CD4-positive, alpha-beta memory T cell (primary cell): ENCODE results near the gene ABCA2. TPM values are rescaled to one million over a fixed set of nuclear protein-coding genes. Genes with fewer than 3 reads are reported as not detected.

Source experiments
- CTCF ChIA-PET: fragments of 350-600 bp; sonication (Branson Sonifier 250); formaldehyde crosslinking; loops from one replicate; lab custom pipeline; 2021; ENCODE audit warnings: inconsistent platforms; ENCODE audit not compliant: partially characterized antibody; lab: Charles Lee
- POLR2A ChIA-PET: fragments of 350-600 bp; sonication (Branson Sonifier 250); formaldehyde crosslinking; loops from one replicate; lab custom pipeline; 2021; ENCODE audit not compliant: partially characterized antibody; lab: Charles Lee
- DNase-seq, 5 donors: peaks; one replicate each; pipeline versions ENCODE4 v3.0.0 to v3.0.0-alpha.2; 2020 to 2022; ENCODE audit warnings: mixed read lengths in 1 of 5
- H3K27ac ChIP-seq: one replicate; pipeline ENCODE4 v1.7.0; 2013; ENCODE audit warnings: low read depth, low read length
- H3K27me3 ChIP-seq: 2 replicates; pipeline ENCODE4 v1.7.0; 2013; ENCODE audit warnings: mild to moderate bottlenecking, low read length, moderate library complexity; ENCODE audit not compliant: insufficient read depth
- H3K36me3 ChIP-seq: 2 replicates; pipeline ENCODE4 v1.7.0; 2013; ENCODE audit warnings: mild to moderate bottlenecking, low read length, moderate library complexity; ENCODE audit not compliant: insufficient read depth
- H3K4me1 ChIP-seq: 2 replicates; pipeline ENCODE4 v1.7.0; 2013; ENCODE audit warnings: mild to moderate bottlenecking, low read length, moderate library complexity; ENCODE audit not compliant: insufficient read depth
- H3K4me3 ChIP-seq, 2 donors: one replicate each; pipeline ENCODE4 v1.7.0; 2013; ENCODE audit warnings: low read length in 2 of 2, mild to moderate bottlenecking in 1 of 2
- H3K9me3 ChIP-seq, 2 donors: one replicate each; pipeline ENCODE4 v1.7.0; 2013; ENCODE audit warnings: low read length in 2 of 2, control low read depth in 1 of 2; ENCODE audit not compliant: control insufficient read depth in 1 of 2
- H3K27ac Mint-ChIP-seq, 7 donors: one replicate each; pipeline ENCODE4 v1.8.0; 2020 to 2021; ENCODE audit warnings: mixed read lengths in 7 of 7, mild to moderate bottlenecking in 6 of 7, inconsistent platforms in 3 of 7, moderate library complexity in 3 of 7
- H3K27me3 Mint-ChIP-seq, 2 donors: one replicate each; pipeline ENCODE4 v1.8.0; 2020 to 2021; ENCODE audit warnings: mixed read lengths in 2 of 2
- H3K36me3 Mint-ChIP-seq, 2 donors: one replicate each; pipeline ENCODE4 v1.8.0; 2020 to 2021; ENCODE audit warnings: mixed read lengths in 2 of 2, inconsistent platforms in 1 of 2, mild to moderate bottlenecking in 1 of 2
- H3K4me1 Mint-ChIP-seq, 4 donors: one replicate each; pipeline ENCODE4 v1.8.0; 2020 to 2021; ENCODE audit warnings: mixed read lengths in 4 of 4, mild to moderate bottlenecking in 1 of 4
- H3K4me3 Mint-ChIP-seq, 8 donors: one replicate each; pipeline ENCODE4 v1.8.0; 2020 to 2021; ENCODE audit warnings: mixed read lengths in 8 of 8, mild to moderate bottlenecking in 7 of 8, moderate library complexity in 6 of 8, inconsistent platforms in 3 of 8
- H3K9me3 Mint-ChIP-seq, 8 donors: one replicate each; pipeline ENCODE4 v1.8.0; 2020 to 2021; ENCODE audit warnings: mixed read lengths in 8 of 8, mild to moderate bottlenecking in 5 of 8, inconsistent platforms in 3 of 8, moderate library complexity in 1 of 8
- intact Hi-C: fragments of 100-400 bp; cut with micrococcal nuclease; formaldehyde crosslinking; loops from one replicate; pipeline ENCODE4 v1.15.1; 2023
- polyA plus RNA-seq, 2 donors: library from polyadenylated mRNA; unstranded; fragments of 300-500 nt; fragmentation: Illumina TruSeq; gene quantifications; one replicate each; pipeline ENCODE4 v1.2.3, GENCODE V29; 2021
- total RNA-seq, 2 experiments: library from RNA; stranded (reverse); gene quantifications; one replicate each; pipeline ENCODE4 v1.2.3, GENCODE V29; 2021

ABCA2 gene
- total and polyA plus RNA-seq, 4 experiments from 2014 or later = 2.6 to 68.6 (median 37.3) TPM

- peaks cover 14 to 49% (median 18%) of the 10 kb centered on the region in 4 donors for H3K4me1 Mint-ChIP-seq
- H3K4me1 ChIP-seq = peaks cover 52% of the 10 kb centered on the region
Observed at GRCh38 chr9:136958898-136959850, 68.9 kb downstream of the ABCA2 start.

GRCh38 chr9:136958473-136958872, 69.6 kb downstream of the ABCA2 start:
- CTCF ChIA-PET = interaction anchor here (2.5 kb wide), 1 partner anchor 71 kb away, joined by 9 read pairs; the partner anchor contains the start of gene ABCA2
- POLR2A ChIA-PET = interaction anchor here (1.2 to 9.2 kb wide), 5 partner anchors 13 to 38 kb away, joined by 4 to 75 read pairs (median 17); partner anchors contain the start of genes C8G, CLIC3, FBXW5 and PAXX
- Mint-ChIP-seq H3K4me1 (peaks cover 14 to 48% (median 18%) of the 10 kb centered on the region in 4 donors), H3K27ac (peak overlapping the region in 1 of 7 donors; percentile 76), H3K27me3 (no peaks in the 10 kb centered on the region), H3K36me3 (peaks cover 0 to 9% of the 10 kb centered on the region in 2 donors), H3K4me3 (no peak overlapping the region), H3K9me3 (peaks cover 0 to 6% (median 0%) of the 10 kb centered on the region in 8 donors)
- Histone ChIP-seq H3K36me3 (no peaks in the 10 kb centered on the region), H3K4me1 (peaks cover 45% of the 10 kb centered on the region), H3K27me3 (no peaks in the 10 kb centered on the region), H3K27ac (no peak overlapping the region), H3K4me3 (no peak overlapping the region), H3K9me3 (no peaks in the 10 kb centered on the region)
- intact Hi-C loops = no loop called here
- no peak for DNase-seq

More at GRCh38 chr9:136958898-136959850, 68.9 kb downstream of the ABCA2 start:
- Histone ChIP-seq H3K36me3 (no peaks in the 10 kb centered on the region), H3K27ac (peak overlapping the region; percentile 24), H3K4me3 (no peak overlapping the region), H3K9me3 (no peaks in the 10 kb centered on the region), H3K27me3 (no peaks in the 10 kb centered on the region)
- Mint-ChIP-seq H3K27ac (peak overlapping the region in 4 of 7 donors; percentile 29 to 76 (median 49)), H3K4me3 (peak overlapping the region in 2 of 8 donors; percentile 24 to 78), H3K9me3 (peaks cover 0 to 6% (median 0%) of the 10 kb centered on the region in 8 donors), H3K36me3 (peaks cover 0 to 9% of the 10 kb centered on the region in 2 donors), H3K27me3 (no peaks in the 10 kb centered on the region)
- ChIA-PET POLR2A (interaction anchor here (0.6 to 9.2 kb wide), 15 partner anchors 8 to 159 kb away, joined by 3 to 75 read pairs (median 6); partner anchors contain the start of genes C8G, CLIC3, FBXW5 and LCN12), CTCF (interaction anchor here (1.6 to 2.5 kb wide), 2 partner anchors 16 to 70 kb away, joined by 8 to 9 read pairs; partner anchors contain the start of gene ABCA2)
- intact Hi-C loops = no loop called here
- DNase-seq = no peak

GRCh38 chr9:136957901-136958300, 70.1 kb downstream of the ABCA2 start:
- no peak overlapping the region for H3K27ac ChIP-seq
- Mint-ChIP-seq H3K9me3 (peaks cover 0 to 6% (median 0%) of the 10 kb centered on the region in 8 donors), H3K4me1 (peaks cover 11 to 43% (median 14%) of the 10 kb centered on the region in 4 donors), H3K4me3 (peak overlapping the region in 1 of 8 donors; percentile 44), H3K36me3 (peaks cover 0 to 9% of the 10 kb centered on the region in 2 donors), H3K27me3 (no peaks in the 10 kb centered on the region), H3K27ac (peak overlapping the region in 1 of 7 donors; percentile 66)
- H3K9me3 ChIP-seq = no peaks in the 10 kb centered on the region
- H3K4me3 ChIP-seq = no peak overlapping the region
- H3K4me1 ChIP-seq = peaks cover 39% of the 10 kb centered on the region
- H3K27me3 ChIP-seq = no peaks in the 10 kb centered on the region
- no peaks in the 10 kb centered on the region for H3K36me3 ChIP-seq
- CTCF ChIA-PET = no interaction called here
- intact Hi-C loops = no loop called here
- no peak for DNase-seq
- POLR2A ChIA-PET = interaction anchor here (1.2 to 9.2 kb wide), 4 partner anchors 13 to 33 kb away, joined by 4 to 75 read pairs (median 15); partner anchors contain the start of genes C8G, FBXW5 and PAXX

- H3K4me3 ChIP-seq = no peak overlapping the region
- CTCF ChIA-PET = no interaction called here
- Mint-ChIP-seq H3K27me3 (no peaks in the 10 kb centered on the region), H3K4me1 (peaks cover 8 to 38% (median 10%) of the 10 kb centered on the region in 4 donors), H3K36me3 (peaks cover 0 to 9% of the 10 kb centered on the region in 2 donors), H3K27ac (no peak overlapping the region), H3K4me3 (peak overlapping the region in 1 of 8 donors; percentile 61), H3K9me3 (peaks cover 0 to 6% (median 0%) of the 10 kb centered on the region in 8 donors)
- H3K27ac ChIP-seq = no peak overlapping the region
- H3K4me1 ChIP-seq = peaks cover 35% of the 10 kb centered on the region
- POLR2A ChIA-PET = no interaction called here
- no peaks in the 10 kb centered on the region for H3K9me3 ChIP-seq
- intact Hi-C loops = no loop called here
- no peaks in the 10 kb centered on the region for H3K27me3 ChIP-seq
- DNase-seq = no peak
- H3K36me3 ChIP-seq = no peaks in the 10 kb centered on the region
Observed at GRCh38 chr9:136957461-136957860, 70.6 kb downstream of the ABCA2 start.

Other genes with a start within 250 kb of the ABCA2 start
Only the 30 nearest of the 38 such genes appear.
- 1 to 10 TPM; 2.4 to 2.8 TPM for gene AJM1, start 185.8 kb downstream of the ABCA2 start, total RNA-seq
- gene AJM1, start 185.8 kb downstream of the ABCA2 start, polyA plus RNA-seq = under 1 TPM in 1 of 2 donors, not detected in 1; 0.05 TPM
- 10 to 100 TPM; 41.3 to 42.6 TPM for gene PHPT1, start 178.8 kb downstream of the ABCA2 start, total RNA-seq
- gene PHPT1, start 178.8 kb downstream of the ABCA2 start, polyA plus RNA-seq = 10 to 100 TPM; 88.4 to 94.0 TPM
- gene MAMDC4, start 175.9 kb downstream of the ABCA2 start, total RNA-seq = 10 to 100 TPM in 1 of 2 experiments, 1 to 10 TPM in 1; 9.3 to 11.7 TPM
- gene MAMDC4, start 175.9 kb downstream of the ABCA2 start, polyA plus RNA-seq = not detected
- gene EDF1, start 161.9 kb downstream of the ABCA2 start, total RNA-seq = 100 to 1,000 TPM; 284 to 298 TPM
- gene EDF1, start 161.9 kb downstream of the ABCA2 start, polyA plus RNA-seq = 100 to 1,000 TPM; 273 to 357 TPM
- 10 to 100 TPM; 40.2 to 43.2 TPM for gene TRAF2, start 141.7 kb downstream of the ABCA2 start, total RNA-seq
- 10 to 100 TPM; 11.1 to 25.2 TPM for gene TRAF2, start 141.7 kb downstream of the ABCA2 start, polyA plus RNA-seq
- 100 to 1,000 TPM; 122 to 123 TPM for gene FBXW5, start 83.5 kb downstream of the ABCA2 start, total RNA-seq
- 100 to 1,000 TPM in 1 of 2 donors, 10 to 100 TPM in 1; 98.6 to 160 TPM for gene FBXW5, start 83.5 kb downstream of the ABCA2 start, polyA plus RNA-seq
- 1 to 10 TPM; 2.2 TPM for gene C8G, start 83.0 kb downstream of the ABCA2 start, total RNA-seq
- gene C8G, start 83.0 kb downstream of the ABCA2 start, polyA plus RNA-seq = under 1 TPM in 1 of 2 donors, not detected in 1; 0.60 TPM
- 1 to 10 TPM in 1 of 2 experiments, under 1 TPM in 1; 0.72 to 1.4 TPM for gene LCN12, start 76.0 kb downstream of the ABCA2 start, total RNA-seq
- gene LCN12, start 76.0 kb downstream of the ABCA2 start, polyA plus RNA-seq = not detected
- gene PTGDS, start 50.7 kb downstream of the ABCA2 start, total RNA-seq = 1 to 10 TPM; 4.8 to 5.1 TPM
- gene PTGDS, start 50.7 kb downstream of the ABCA2 start, polyA plus RNA-seq = 1 to 10 TPM; 1.7 to 3.8 TPM
- gene LCNL1, start 45.2 kb downstream of the ABCA2 start, total RNA-seq = under 1 TPM; 0.14 to 0.17 TPM
- not detected for gene LCNL1, start 45.2 kb downstream of the ABCA2 start, polyA plus RNA-seq
- gene PAXX, start 35.8 kb downstream of the ABCA2 start, total RNA-seq = 100 to 1,000 TPM in 1 of 2 experiments, 10 to 100 TPM in 1; 94.2 to 101 TPM
- gene PAXX, start 35.8 kb downstream of the ABCA2 start, polyA plus RNA-seq = 100 to 1,000 TPM in 1 of 2 donors, 10 to 100 TPM in 1; 76.0 to 103 TPM
- gene CLIC3, start 31.7 kb downstream of the ABCA2 start, total RNA-seq = 1 to 10 TPM; 3.1 to 3.7 TPM
- gene CLIC3, start 31.7 kb downstream of the ABCA2 start, polyA plus RNA-seq = 1 to 10 TPM; 5.0 to 7.8 TPM
- 1 to 10 TPM; 3.4 to 4.6 TPM for gene FUT7, start 3.9 kb upstream of the ABCA2 start, total RNA-seq
- gene FUT7, start 3.9 kb upstream of the ABCA2 start, polyA plus RNA-seq = 10 to 100 TPM; 22.6 to 43.8 TPM
- 10 to 100 TPM; 20.7 to 21.4 TPM for gene NPDC1, start 17.9 kb upstream of the ABCA2 start, total RNA-seq
- gene NPDC1, start 17.9 kb upstream of the ABCA2 start, polyA plus RNA-seq = 10 to 100 TPM; 22.8 to 32.2 TPM
- gene ENTPD2, start 25.8 kb upstream of the ABCA2 start, total RNA-seq = not detected
- gene ENTPD2, start 25.8 kb upstream of the ABCA2 start, polyA plus RNA-seq = not detected
- gene SAPCD2, start 42.3 kb upstream of the ABCA2 start, total RNA-seq = under 1 TPM; 0.09 to 0.11 TPM
- gene SAPCD2, start 42.3 kb upstream of the ABCA2 start, polyA plus RNA-seq = under 1 TPM; 0.10 to 0.15 TPM
- gene UAP1L1, start 49.3 kb upstream of the ABCA2 start, total RNA-seq = 10 to 100 TPM; 10.6 to 12.5 TPM
- 1 to 10 TPM in 1 of 2 donors, under 1 TPM in 1; 0.81 to 2.9 TPM for gene UAP1L1, start 49.3 kb upstream of the ABCA2 start, polyA plus RNA-seq
- gene MAN1B1, start 58.7 kb upstream of the ABCA2 start, total RNA-seq = 10 to 100 TPM; 63.3 to 71.0 TPM
- 10 to 100 TPM; 35.4 to 37.5 TPM for gene MAN1B1, start 58.7 kb upstream of the ABCA2 start, polyA plus RNA-seq
- gene DPP7, start 86.5 kb upstream of the ABCA2 start, total RNA-seq = 100 to 1,000 TPM; 357 to 362 TPM
- gene DPP7, start 86.5 kb upstream of the ABCA2 start, polyA plus RNA-seq = 100 to 1,000 TPM; 135 to 206 TPM
- gene GRIN1, start 110.9 kb upstream of the ABCA2 start, total RNA-seq = not detected
- not detected for gene GRIN1, start 110.9 kb upstream of the ABCA2 start, polyA plus RNA-seq
- gene LRRC26, start 141.8 kb upstream of the ABCA2 start, total RNA-seq = not detected
- not detected for gene LRRC26, start 141.8 kb upstream of the ABCA2 start, polyA plus RNA-seq
- not detected for gene TMEM210, start 143.8 kb upstream of the ABCA2 start, total RNA-seq
- not detected for gene TMEM210, start 143.8 kb upstream of the ABCA2 start, polyA plus RNA-seq
- 100 to 1,000 TPM; 116 to 125 TPM for gene ANAPC2, start 160.3 kb upstream of the ABCA2 start, total RNA-seq
- 1 to 10 TPM; 3.2 to 5.7 TPM for gene ANAPC2, start 160.3 kb upstream of the ABCA2 start, polyA plus RNA-seq
- gene SSNA1, start 160.4 kb upstream of the ABCA2 start, total RNA-seq = 10 to 100 TPM; 48.6 to 49.5 TPM
- gene SSNA1, start 160.4 kb upstream of the ABCA2 start, polyA plus RNA-seq = 100 to 1,000 TPM; 117 to 161 TPM
- 1 to 10 TPM; 8.5 to 8.6 TPM for gene TPRN, start 172.5 kb upstream of the ABCA2 start, total RNA-seq
- under 1 TPM; 0.27 to 0.45 TPM for gene TPRN, start 172.5 kb upstream of the ABCA2 start, polyA plus RNA-seq
- gene TMEM203, start 177.4 kb upstream of the ABCA2 start, total RNA-seq = 10 to 100 TPM; 39.5 to 42.9 TPM
- 100 to 1,000 TPM; 129 to 170 TPM for gene TMEM203, start 177.4 kb upstream of the ABCA2 start, polyA plus RNA-seq
- gene NDOR1, start 177.5 kb upstream of the ABCA2 start, total RNA-seq = 10 to 100 TPM; 36.7 to 37.1 TPM
- gene NDOR1, start 177.5 kb upstream of the ABCA2 start, polyA plus RNA-seq = 1 to 10 TPM; 4.6 to 9.5 TPM
- 1 to 10 TPM in 1 of 2 experiments, under 1 TPM in 1; 0.64 to 1.3 TPM for gene RNF208, start 194.0 kb upstream of the ABCA2 start, total RNA-seq
- not detected for gene RNF208, start 194.0 kb upstream of the ABCA2 start, polyA plus RNA-seq
- gene CYSRT1, start 196.9 kb upstream of the ABCA2 start, total RNA-seq = under 1 TPM in 1 of 2 experiments, not detected in 1; 0.25 TPM
- gene CYSRT1, start 196.9 kb upstream of the ABCA2 start, polyA plus RNA-seq = not detected
- gene RNF224, start 199.3 kb upstream of the ABCA2 start, total RNA-seq = not detected
- not detected for gene RNF224, start 199.3 kb upstream of the ABCA2 start, polyA plus RNA-seq